ENCODE measurements around the gene AGPAT1.

The AGPAT1 gene

DNA sequence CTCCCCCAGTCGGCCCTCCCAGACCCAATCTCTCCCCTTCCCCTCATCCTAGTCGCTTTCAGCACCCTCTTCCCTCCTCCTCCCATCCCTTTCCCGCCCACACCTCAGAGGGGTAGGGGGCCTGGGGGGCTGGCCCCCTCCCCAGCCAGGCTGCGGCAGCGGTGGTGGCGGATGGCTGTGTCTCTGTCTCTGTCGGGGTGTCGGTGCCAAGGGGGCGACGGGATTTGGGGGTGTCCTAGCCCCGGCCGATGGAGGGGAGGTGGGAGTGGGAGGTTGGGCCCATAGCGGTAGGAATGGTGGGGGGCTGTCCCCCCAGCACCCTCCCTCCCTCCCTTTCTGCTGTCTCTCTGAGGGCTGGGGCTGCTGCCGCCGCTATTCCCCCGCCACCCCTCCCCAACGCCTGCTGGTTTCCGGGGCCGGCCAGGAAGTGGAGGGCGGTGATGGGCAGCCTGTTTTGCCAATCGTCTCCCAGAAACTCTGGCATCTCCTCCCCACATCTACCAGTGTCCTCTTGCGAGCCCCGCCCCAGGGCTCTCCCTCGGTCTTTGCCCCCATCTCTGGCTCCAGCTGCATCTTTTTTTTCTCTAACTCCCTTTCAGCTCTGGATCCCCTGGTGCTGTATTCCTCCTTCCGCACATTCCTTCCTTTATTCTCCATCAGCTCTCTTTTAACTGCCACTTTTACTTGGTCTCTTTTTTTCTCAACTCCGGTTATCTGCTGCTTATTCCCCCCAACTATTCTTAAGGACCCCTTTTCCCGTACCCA lies at the start of gene AGPAT1:
Gene AGPAT1, minus strand, starts transcription at position 374 of the 765 bp plus-strand sequence. CDS start 4,588 bp downstream, outside the sequence.
- CTCF ChIA-PET = interaction anchor here (1.0 to 2.1 kb wide), 3 partner anchors 14 to 57 kb away, joined by 5 to 7 read pairs (median 6); partner anchors contain the start of genes GPSM3 and PBX2
- DNase-seq (ENCODE audit: low read depth, low spot score) = peak; percentile 82

GRCh38 chr6:32224696-32225095 lies 48.8 kb upstream of the AGPAT1 start:
- H3K4me3 ChIP-seq (ENCODE audit: low read depth, low read length) = no peak overlapping the region
- ChIA-PET POLR2A (no interaction called here), CTCF (no interaction called here)
- DNase-seq (ENCODE audit: low read depth, low spot score) = no peak
- TF ChIP-seq, protein P1, sequence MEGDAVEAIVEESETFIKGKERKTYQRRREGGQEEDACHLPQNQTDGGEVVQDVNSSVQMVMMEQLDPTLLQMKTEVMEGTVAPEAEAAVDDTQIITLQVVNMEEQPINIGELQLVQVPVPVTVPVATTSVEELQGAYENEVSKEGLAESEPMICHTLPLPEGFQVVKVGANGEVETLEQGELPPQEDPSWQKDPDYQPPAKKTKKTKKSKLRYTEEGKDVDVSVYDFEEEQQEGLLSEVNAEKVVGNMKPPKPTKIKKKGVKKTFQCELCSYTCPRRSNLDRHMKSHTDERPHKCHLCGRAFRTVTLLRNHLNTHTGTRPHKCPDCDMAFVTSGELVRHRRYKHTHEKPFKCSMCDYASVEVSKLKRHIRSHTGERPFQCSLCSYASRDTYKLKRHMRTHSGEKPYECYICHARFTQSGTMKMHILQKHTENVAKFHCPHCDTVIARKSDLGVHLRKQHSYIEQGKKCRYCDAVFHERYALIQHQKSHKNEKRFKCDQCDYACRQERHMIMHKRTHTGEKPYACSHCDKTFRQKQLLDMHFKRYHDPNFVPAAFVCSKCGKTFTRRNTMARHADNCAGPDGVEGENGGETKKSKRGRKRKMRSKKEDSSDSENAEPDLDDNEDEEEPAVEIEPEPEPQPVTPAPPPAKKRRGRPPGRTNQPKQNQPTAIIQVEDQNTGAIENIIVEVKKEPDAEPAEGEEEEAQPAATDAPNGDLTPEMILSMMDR (IDR thresholded peaks at IDR 0.05; ENCODE audit: insufficient read depth, low read length, missing control alignments) = no peak

More for the DNA sequence above, at the start of gene AGPAT1:
- peak within 1 kb of the TSS; percentile 97 for H3K4me3 ChIP-seq (ENCODE audit: low read depth, low read length)
- TF ChIP-seq, protein P1 (IDR thresholded peaks at IDR 0.05; ENCODE audit: insufficient read depth, low read length, missing control alignments) = no peak
- POLR2A ChIA-PET = interaction anchor here (0.6 to 2.4 kb wide), 4 partner anchors 19 to 796 kb away, joined by 3 to 8 read pairs (median 6); partner anchors contain the start of gene FKBPL

DNA sequence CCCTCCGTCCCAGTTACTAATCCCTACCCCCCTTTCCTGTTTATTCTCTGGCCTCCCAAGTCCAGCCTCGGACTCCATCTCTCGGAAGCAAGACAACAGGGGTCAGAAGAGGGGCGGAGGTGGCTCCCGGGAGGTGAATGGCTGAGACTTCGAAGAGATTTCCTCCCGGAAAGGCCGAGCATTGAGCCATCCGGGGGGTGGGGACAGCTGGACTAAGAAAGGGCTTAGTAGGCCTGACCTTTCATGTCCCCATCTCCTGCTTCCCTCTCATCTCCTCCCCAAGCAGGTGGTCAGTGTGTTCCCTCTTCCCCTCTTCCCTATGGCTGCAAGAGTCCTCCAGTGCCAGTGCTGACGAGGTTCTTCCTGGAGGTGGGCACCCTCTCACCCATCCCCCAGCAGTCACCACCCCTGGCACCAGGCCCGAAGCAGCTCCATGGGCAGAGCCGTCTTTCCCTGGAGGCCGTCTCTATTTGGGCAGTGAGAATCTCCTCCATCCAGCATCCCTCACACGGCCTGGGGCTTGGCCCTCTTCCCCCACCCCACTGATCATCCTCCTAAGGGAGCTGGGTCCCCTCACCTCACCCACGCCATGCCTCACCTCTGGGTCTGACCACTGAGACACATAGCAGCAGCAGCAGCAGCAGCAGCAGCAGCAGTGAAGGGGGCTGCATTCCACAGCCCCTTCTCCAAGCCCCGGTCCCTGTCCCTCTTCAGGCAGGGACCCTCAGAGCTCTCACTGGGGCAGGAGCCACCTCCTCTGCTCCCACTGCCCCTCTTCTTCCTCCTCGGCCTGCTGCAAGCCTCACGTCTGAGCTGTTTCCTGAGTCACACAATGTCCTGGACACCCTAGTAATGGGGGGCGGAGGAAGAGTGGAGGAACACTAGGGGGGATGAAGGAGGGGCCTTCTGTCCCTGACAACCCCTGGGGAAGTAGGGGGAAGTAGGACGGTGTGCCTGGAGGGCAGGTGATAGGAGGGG lies 47.7 kb upstream of the AGPAT1 start, which contains the start of gene NOTCH4:
Gene NOTCH4, minus strand, starts transcription at position 810 of the 978 bp plus-strand sequence. Its CDS starts 139 bp downstream, at position 671.
- POLR2A ChIA-PET = no interaction called here
- H3K4me3 ChIP-seq (ENCODE audit: low read depth, low read length) = no peak within 1 kb of the TSS
- TF ChIP-seq, protein P1 (IDR thresholded peaks at IDR 0.05; ENCODE audit: insufficient read depth, low read length, missing control alignments) = no peak
- CTCF ChIA-PET = no interaction called here
- no peak for DNase-seq (ENCODE audit: low read depth, low spot score)

DNA sequence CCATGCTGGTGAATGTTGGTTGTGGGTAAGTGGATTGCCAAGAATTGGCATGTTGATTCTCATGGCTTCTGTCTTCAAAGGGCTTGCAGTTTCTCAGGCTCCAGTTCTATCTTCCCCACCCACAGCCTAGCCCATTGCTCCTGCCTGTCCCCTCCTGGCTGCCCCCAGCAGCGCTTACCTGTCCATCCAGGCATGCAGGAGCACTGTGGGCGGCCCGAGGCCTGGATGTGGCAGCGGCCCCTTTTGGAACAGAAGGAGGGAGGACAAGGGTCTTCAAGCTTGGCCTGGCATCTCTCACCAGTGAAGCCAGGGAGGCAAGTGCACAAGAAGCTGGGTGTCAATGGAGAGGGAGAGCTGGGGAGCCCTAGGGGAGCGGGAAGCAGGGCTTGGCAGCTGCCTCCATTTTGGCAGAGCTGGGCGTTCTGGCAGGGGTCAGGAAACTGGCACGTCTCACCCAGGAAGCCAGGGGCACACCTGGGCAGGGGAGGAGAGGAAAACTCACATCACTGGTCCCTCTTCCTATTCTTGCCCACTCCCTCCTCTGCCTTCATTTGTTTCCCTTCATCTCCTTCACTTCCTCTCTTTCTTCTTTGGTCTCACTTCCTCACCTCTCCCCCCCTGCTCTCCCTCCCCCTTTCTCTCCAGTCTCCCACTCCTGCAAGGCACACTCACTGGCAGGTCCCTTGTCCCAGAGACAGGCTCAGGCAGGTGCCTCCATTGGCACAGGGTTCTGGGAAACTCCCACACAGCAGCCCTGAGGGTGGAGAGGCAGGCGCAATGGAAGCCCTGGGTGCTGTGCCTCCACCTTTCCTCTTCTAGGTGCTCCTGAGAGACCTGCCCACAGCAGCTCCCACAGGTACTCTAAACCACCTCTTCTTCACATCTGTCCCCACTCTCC lies 46.7 kb upstream of the AGPAT1 start:
- no peak overlapping the region for H3K4me3 ChIP-seq (ENCODE audit: low read depth, low read length)
- ChIA-PET CTCF (no interaction called here), POLR2A (no interaction called here)
- TF ChIP-seq, protein P1 (IDR thresholded peaks at IDR 0.05; ENCODE audit: insufficient read depth, low read length, missing control alignments) = no peak
- DNase-seq (ENCODE audit: low read depth, low spot score) = no peak

- DNase-seq (ENCODE audit: low read depth, low spot score) = no peak
- no peak overlapping the region for H3K4me3 ChIP-seq (ENCODE audit: low read depth, low read length)
- ChIA-PET POLR2A (no interaction called here), CTCF (no interaction called here)
- TF ChIP-seq, protein P1 (IDR thresholded peaks at IDR 0.05; ENCODE audit: insufficient read depth, low read length, missing control alignments) = no peak
Observed at GRCh38 chr6:32220021-32220420, 44.1 kb upstream of the AGPAT1 start.

Data from AG04449 (cell line).